HG03139 (cell line): Measurements from ENCODE around the gene B3GNT9.
A peak's percentile ranks its signal among the peaks of the same experiment; 100 is the strongest.

Source experiments
- ATAC-seq: cut with Tn5 transposase; IDR thresholded peaks from one replicate; pipeline ENCODE4 v1.9.1; 2021; ENCODE audit not compliant: unreplicated experiment

The B3GNT9 gene

DNA sequence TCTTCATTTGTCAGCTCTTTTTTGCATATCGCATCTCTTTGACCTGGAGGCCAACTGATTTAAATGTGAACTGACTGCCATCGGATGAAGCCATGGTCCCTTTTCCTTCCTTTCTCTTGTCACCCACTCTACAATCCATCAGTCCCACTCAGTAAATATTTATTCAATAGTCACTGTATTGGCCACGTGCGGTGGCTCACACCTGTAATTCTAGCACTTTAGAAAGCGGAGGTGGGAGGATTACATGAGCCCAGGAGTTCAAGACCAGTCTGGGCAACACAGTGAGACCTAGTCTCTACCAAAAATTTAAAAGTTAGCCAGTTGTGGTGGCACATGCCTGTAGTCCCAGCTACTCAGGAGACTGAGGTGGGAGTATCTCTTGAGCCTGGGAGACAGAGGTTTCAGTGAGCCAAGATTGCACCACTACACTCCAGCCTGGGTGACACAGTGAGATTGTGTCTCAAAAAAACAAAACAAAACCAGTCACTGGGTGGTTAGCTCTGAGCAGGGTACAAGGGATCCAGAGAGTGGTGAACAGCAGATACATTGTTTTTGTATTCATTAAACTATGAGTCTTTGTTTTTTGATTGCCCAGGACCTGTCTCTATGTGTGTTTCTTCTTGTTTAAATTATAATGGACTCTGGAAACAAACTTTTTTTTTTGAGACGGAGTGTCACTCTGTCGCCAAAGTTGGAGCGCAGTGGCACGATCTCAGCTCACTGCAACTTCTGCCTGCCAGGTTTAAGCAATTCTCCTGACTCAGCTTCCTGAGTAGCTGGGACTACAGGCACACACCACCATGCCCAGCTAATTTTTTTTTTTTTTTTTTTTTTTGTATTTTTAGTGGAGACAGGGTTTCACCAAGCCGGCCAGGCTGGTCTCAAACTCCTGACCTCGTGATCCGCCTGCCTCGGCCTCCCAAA lies 34.1 kb downstream of the B3GNT9 start:
- ATAC-seq: no peak

DNA sequence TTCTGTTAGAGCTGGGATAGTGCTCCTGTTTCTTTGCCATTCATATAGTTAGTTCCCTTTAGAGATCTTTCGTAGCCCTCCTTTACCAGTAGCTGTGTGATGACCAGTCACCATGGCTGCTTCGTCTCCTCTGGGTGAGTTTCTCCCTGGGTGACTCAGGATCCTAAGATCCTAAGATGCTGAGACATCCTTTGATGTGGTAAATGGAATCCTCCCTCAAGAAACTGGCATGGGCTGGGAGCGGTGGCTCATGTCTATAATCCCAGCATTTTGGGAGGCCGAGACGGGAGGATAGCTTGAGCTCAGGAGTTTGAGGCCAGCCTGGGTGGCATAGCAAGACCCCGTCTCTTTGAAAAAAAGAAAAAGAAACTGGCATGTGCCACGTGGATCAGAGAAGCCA lies 35.2 kb downstream of the B3GNT9 start:
- no peak for ATAC-seq

DNA sequence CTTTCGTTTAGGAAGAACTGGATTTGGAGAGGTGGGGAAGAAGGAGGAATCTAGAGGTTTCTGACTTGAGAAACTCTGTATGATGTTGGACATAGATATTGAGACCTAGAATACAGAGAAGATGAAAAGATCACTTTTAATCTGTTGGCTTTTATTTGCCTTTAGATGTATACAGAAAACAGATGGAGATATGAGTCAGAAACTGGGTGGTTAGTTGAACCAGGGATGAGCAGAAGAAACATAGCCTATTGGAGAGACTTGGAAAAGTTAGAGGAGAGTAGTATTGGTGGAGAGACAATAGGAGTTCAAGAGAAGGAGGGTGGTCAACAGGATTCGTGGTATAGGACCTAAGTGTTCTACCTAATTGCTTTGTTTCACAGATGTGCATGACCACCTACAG lies 36.0 kb downstream of the B3GNT9 start:
- no peak for ATAC-seq

DNA sequence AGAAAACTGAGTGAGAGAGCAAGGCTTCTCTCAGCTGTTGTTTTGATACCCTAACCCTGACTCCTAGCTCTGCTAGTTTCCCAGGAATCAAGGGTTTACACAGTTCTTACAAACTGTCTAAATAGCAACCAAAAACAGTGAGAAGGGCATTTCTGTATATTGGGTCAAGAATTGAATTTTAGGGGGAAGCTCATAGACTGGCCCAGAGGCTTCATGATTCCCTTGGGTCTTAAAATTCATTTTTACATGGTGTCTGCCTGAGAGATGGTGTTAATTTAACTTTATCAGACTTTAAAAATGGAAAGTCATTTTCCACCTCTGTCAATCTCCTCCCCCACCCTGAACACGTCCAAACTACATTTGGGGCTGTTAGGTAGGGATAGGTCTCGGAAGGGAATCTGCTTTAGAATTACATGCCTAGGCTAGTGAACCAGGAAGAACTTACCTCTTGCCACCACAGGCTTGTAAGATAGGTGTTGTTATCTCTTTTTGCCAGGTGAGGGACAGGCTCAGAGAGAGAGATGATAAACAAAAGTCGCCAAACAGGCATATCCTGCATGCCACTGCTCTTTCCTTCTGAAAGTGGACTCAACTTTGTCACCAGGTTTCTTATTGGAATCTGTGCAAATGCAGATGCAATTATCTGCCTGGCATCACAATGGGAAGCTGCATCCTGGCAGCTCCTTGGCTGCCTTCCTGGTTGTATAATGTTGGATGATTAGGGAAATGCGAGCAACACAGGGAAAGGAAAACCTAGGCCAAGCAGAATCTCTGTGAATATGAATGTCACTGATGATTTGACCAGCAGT lies 38.0 kb downstream of the B3GNT9 start:
- ATAC-seq: no peak

DNA sequence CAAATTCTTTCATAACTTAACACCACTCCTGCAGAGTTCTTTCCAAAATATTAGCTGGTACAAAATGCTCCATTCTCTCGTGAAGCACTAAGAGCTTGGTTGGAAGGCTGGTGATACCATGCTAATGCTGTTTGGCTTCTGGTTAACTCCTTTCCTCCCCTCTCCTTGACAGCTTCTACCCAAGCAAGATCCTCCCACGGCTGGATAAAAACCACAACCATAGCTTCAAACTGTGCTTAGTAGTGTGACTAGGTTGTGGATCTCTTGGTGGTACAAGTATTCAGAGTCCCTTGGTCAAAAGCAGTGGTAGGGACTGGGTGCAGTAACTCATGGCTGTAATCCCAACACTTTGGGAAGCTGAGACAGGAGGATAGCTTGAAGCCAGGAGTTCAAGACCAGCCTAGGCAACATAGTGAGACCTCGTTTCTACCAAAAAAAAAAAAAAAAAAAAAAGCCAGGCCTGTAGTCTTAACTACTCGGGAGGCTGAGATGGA lies 38.8 kb downstream of the B3GNT9 start:
- no peak for ATAC-seq

DNA sequence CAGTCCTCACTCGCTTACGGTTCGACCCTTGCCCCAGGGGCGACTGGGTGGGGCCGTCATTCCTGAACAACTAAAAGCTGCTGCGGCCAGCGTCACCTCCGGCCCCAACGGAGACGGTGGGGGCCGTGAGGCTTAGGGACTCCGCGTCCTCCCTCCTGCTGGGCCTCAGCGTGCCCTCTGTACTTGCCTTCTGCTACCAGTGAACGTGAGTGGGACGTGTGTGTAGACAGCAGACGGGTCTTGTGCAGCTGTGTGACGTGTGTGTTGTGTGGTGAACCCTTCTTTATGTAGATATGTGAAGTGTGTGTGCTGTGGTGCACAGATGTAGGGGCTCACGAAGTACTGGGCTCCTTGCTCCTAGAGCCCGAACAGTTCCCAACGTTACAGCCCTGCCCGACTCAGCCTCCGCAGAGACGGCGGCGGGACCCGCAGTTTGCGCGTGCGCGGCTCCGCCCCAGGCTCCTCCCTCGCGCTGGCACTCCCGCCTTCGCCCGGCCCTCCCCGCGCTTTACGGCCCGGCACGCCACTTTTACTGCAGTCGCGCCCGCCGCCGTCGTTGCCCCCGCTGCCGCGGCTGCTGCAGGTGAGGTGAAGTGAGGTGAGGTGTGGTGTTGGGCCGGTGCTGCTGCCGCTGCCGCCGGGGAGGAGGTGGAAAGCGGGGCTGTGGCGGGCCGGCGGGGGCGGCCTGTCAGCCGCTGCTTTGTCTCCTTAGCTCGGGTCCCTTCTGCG lies 41.2 kb downstream of the B3GNT9 start, which contains the start of gene PHAF1:
PHAF1 (plus strand) TSS at position 535 of the 729 bp plus-strand sequence. CDS start 235 bp downstream, outside the sequence.
- ATAC-seq: peak; percentile 67

DNA sequence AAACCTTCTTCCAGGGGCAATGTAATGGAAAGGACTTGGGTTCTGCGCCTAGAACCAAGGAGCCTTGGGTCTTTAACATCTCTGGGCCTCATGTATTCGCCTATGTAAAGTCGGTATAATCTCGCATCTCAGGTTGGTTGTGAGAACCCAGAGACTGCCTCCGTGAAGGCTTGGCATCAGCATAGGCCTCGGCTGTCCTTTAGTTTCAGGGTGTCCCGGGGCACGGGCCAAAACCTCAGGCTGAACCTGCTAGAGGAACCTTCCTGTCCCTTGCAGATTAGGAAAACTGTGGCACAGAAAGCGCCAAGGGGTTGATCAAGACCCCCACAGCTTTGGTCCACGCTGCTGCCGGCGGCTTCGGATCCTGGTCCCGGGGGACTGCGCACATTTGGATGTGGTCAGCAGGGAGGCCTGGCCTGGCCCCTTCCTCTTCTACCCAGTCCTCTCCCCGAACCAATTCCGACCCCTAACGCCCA lies 41.8 kb downstream of the B3GNT9 start:
- ATAC-seq: no peak

DNA sequence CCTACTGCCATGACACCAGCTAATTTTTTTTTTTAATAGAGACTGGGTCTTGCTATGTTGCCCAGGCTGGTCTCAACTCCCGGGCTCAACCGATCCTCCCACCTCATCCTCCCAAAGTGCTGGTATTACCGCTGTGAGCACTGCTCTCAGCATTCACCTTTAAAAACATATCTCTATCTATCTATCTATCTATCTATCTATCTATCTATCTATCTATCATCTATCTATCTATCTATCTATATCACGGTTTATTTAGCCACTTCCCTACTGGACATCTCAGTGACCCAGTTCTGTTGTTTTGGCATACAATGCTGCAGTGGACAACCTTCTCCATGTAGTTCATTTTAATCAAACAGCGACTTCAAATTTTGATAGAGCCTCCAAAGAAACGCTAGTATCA lies 42.3 kb downstream of the B3GNT9 start:
- ATAC-seq: no peak

DNA sequence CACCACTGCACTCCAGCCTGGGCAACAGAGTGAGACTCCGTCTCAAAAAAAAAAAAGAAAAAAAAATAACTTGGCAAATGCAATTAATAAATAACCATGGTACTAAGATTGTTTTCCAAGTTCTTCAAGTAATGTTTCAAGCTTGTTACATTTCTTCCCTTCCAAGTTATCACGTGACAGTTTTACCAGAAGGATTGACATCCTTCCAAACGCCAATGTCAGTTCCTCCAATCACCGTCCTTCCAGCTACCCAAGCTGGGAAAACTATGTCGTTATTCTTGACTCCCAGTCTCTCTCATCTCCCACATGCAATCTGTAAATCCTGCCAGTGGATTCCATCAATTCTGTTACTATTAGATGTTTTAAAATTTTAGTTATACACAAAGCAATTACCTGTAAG lies 44.9 kb downstream of the B3GNT9 start:
- no peak for ATAC-seq

DNA sequence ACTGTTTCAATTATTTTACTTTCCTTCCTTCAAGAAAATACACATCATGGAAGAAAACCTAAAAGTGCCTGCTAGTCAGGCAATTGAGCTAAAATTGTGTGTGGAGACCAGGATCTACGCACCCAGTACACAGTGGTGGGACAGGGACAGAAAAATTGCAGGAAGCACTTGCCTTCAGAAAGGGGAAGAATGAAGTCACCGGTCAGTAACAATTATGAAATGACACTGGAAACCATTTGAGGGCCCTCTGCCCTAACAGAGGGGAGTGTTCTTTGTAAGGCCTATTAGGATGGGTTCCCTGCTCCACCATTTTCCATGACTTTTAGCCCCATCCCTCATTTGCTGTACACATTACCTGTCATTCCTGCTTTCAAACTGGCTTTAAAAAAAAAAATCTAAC lies 45.6 kb downstream of the B3GNT9 start:
- ATAC-seq: no peak

DNA sequence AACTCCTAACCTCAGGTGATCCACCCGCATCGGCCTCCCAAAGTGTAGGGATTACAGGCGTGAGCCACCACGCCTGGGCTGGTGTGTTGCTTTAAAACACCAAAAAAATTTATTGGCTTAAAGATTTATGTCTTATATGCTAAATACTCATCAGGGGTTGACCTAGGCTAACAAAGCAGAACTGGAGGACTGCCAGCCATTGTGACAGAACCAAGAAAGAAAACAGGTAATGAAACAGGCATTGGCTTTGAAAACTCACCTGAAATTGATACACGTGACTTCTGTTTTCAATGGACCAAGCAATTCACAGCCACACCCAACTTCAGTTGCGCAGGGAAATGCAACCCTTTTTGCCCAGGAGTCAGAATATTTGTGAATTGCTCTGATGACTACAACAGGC lies 46.0 kb downstream of the B3GNT9 start:
- no peak for ATAC-seq

DNA sequence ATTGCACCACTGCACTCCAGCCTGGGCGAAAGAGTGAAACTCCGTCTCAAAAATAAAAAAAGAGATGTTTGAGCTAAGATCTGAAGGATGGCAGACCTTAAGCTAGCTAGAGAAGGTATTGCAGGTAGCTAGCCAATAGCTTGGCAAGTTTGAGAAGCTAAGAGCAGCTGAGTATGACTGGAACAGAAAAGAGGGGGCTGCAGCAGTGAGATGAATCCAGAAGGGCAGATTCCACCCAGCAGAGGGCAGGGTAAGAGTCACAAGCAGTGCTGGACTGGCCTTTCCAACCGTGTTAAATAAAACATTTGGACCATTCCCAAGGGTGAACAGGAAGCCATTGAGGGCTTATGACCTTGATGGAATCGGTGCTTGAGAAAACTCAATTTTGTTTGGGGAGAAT lies 46.7 kb downstream of the B3GNT9 start:
- no peak for ATAC-seq

DNA sequence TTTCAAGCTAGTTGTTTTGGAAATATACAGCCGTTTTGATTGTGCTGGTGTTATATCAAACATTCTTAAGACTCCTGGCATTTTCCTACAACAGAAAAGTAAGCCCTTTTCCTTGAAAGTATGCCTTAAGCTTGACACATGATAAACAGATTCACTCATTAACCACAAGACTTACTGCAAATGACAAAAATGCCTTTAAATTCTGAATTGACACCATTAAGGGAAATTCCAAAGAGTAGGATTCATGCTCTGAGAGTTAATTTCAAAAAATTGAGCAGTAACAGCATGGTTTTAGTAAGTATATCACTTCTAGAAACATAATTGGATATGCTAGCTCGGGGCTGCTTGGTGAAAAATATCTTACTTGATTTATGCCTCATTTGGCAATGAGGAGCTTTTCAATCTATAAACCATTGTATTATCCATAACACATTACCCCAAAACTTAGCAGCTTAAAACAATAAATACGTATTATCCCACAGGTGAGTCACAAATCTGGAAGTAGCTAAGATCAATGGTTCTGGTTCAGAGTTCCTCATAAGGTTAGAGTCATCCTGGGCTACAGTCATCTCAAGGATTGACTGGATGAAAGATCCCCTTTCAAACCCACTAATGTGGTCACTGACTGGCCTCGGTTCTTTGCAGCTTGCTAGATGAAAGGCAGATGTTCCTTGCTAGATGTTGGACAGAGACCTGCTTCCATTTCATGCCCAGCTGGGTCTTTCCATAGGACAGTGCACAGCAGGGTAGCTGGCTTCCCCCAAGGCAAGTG lies 49.3 kb downstream of the B3GNT9 start:
- ATAC-seq: no peak

DNA sequence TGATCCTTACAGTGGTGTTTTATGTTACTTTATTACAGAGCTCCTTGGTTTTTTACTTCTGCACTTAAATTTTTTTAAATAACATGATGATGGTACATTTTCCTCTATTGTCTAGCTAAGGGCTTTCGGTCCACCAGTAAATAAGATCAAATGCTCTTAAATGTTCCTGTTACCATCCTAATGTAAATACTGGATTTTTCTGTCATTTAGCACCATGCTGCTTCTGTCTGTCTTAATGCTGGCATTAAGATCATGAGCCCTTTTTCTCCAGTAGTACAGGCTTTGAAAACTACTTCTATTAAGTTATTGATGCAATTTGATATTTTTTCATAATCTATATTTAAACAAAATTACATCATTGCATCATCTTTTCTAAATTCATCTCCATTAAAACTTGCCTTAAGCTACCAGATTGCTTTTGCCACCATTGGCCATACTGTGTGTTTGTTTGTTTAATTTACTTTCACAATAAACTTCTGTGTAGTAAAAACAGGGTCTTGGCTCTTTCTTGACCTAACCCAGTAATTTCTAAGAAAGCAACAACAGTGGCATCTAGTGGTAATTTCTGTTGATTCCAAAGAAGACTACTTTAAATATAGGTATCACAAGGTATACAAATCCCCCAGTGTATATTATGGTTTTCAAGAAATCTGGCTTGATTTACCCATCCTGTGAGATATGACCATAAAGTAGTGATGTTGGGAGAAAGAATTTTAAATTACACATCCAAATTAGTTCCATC lies 50.1 kb downstream of the B3GNT9 start:
- ATAC-seq: no peak

DNA sequence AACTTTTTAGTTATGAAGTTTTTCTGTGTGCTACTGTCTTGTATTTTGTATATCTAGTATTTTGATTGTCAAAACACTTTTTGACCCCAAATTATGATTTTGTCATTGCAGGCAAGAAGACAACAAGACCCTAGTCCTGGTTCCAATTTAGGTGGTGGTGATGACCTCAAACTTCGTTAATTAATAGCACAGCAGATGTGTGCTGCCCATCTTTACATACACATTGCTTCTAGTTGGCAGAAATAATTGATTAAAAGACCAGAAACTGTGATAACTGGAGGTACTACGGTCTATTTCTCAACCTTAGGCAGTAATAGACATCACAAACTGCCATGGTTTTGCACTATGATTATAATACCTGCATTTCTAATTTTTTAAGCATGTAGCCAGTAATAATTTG lies 52.2 kb downstream of the B3GNT9 start:
- ATAC-seq: no peak
